LoVo (cell line): Measurements from ENCODE around the gene IL17RE.

ENCODE experiments used
- DNase-seq: peaks from one replicate; pipeline ENCODE4 v3.0.0-alpha.2; 2016; ENCODE audit warnings: low spot score

The IL17RE gene

GRCh38 chr3:9955611-9956352 lies 53.1 kb downstream of the IL17RE start:
- no peak for DNase-seq

- DNase-seq, result no peak
Observed at GRCh38 chr3:9957214-9957613, 54.6 kb downstream of the IL17RE start.

GRCh38 chr3:9965200-9965875 lies 62.7 kb downstream of the IL17RE start:
- no peak for DNase-seq
